ENCODE data around the gene IDUA. TPM values are rescaled to one million over a fixed set of nuclear protein-coding genes. Genes with fewer than 3 reads are reported as not detected.

The IDUA gene
- total RNA-seq, 1 donor from 2014 or later = 32.9 TPM

GRCh38 chr4:955161-955921 lies 31.5 kb upstream of the IDUA start:
- no peaks in the 10 kb centered on the region for H3K27me3 Mint-ChIP-seq
- no peak overlapping the region for H3K4me3 Mint-ChIP-seq
- intact Hi-C loops (cut with micrococcal nuclease) = no loop called here
- H3K36me3 Mint-ChIP-seq (ENCODE audit: low read depth) = peaks cover 61% of the 10 kb centered on the region
- no peaks in the 10 kb centered on the region for H3K4me1 Mint-ChIP-seq
- ATAC-seq (ENCODE audit: low read depth) = no peak
- POLR2A ChIA-PET = no interaction called here
- TF ChIP-seq, protein P1, sequence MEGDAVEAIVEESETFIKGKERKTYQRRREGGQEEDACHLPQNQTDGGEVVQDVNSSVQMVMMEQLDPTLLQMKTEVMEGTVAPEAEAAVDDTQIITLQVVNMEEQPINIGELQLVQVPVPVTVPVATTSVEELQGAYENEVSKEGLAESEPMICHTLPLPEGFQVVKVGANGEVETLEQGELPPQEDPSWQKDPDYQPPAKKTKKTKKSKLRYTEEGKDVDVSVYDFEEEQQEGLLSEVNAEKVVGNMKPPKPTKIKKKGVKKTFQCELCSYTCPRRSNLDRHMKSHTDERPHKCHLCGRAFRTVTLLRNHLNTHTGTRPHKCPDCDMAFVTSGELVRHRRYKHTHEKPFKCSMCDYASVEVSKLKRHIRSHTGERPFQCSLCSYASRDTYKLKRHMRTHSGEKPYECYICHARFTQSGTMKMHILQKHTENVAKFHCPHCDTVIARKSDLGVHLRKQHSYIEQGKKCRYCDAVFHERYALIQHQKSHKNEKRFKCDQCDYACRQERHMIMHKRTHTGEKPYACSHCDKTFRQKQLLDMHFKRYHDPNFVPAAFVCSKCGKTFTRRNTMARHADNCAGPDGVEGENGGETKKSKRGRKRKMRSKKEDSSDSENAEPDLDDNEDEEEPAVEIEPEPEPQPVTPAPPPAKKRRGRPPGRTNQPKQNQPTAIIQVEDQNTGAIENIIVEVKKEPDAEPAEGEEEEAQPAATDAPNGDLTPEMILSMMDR (IDR thresholded peaks at IDR 0.05) = no peak
- CTCF ChIA-PET = no interaction called here
- DNase-seq = no peak
- no peaks in the 10 kb centered on the region for H3K9me3 Mint-ChIP-seq
- no peak overlapping the region for H3K27ac Mint-ChIP-seq

DNA sequence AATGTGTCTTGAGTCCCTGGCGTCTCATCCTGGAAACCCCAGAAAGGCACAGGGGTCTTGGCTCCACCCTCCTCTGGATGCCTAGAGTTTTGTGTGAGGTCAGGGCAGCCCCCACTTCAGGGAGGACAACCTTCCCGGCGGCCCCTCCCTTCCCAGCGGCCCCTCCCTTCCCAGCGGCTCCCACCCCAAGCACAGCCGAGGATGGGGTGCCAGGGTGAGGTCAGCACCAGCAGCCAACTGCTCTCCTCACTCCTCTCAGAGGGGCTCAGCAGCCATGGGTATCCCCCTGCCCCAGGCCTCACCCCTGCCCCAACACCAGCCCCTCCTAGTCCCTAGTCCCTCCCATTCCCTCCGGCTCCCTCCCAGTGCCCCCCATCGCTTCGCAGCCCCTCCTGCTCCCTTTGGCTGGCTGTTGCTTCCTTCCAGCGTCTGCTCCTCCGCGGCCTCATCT lies 30.9 kb upstream of the IDUA start:
- Mint-ChIP-seq H3K27ac (no peak overlapping the region), H3K27me3 (no peaks in the 10 kb centered on the region), H3K36me3 (ENCODE audit: low read depth) (peaks cover 61% of the 10 kb centered on the region), H3K4me3 (no peak overlapping the region), H3K4me1 (no peaks in the 10 kb centered on the region), H3K9me3 (no peaks in the 10 kb centered on the region)
- intact Hi-C loops (cut with micrococcal nuclease) = no loop called here
- ATAC-seq (ENCODE audit: low read depth) = no peak
- TF ChIP-seq, protein P1 (IDR thresholded peaks at IDR 0.05) = no peak
- no peak for DNase-seq
- CTCF ChIA-PET = no interaction called here
- POLR2A ChIA-PET = no interaction called here

GRCh38 chr4:956531-957230 lies 30.2 kb upstream of the IDUA start:
- no peaks in the 10 kb centered on the region for H3K9me3 Mint-ChIP-seq
- no peaks in the 10 kb centered on the region for H3K27me3 Mint-ChIP-seq
- H3K4me1 Mint-ChIP-seq = no peaks in the 10 kb centered on the region
- peaks cover 61% of the 10 kb centered on the region for H3K36me3 Mint-ChIP-seq (ENCODE audit: low read depth)
- ATAC-seq (ENCODE audit: low read depth) (no peak), DNase-seq (no peak)
- ChIA-PET POLR2A (no interaction called here), CTCF (no interaction called here)
- intact Hi-C loops (cut with micrococcal nuclease) = no loop called here
- no peak overlapping the region for H3K27ac Mint-ChIP-seq
- H3K4me3 Mint-ChIP-seq = no peak overlapping the region
- TF ChIP-seq, protein P1 (IDR thresholded peaks at IDR 0.05) = no peak

GRCh38 chr4:957231-957580 lies 29.6 kb upstream of the IDUA start:
- Mint-ChIP-seq H3K27ac (no peak overlapping the region), H3K36me3 (ENCODE audit: low read depth) (peaks cover 62% of the 10 kb centered on the region), H3K4me1 (peaks cover 2% of the 10 kb centered on the region), H3K4me3 (no peak overlapping the region), H3K27me3 (no peaks in the 10 kb centered on the region), H3K9me3 (no peaks in the 10 kb centered on the region)
- no peak for ATAC-seq (ENCODE audit: low read depth)
- no peak for DNase-seq
- ChIA-PET POLR2A (no interaction called here), CTCF (no interaction called here)
- intact Hi-C loops (cut with micrococcal nuclease) = no loop called here
- TF ChIP-seq, protein P1 (IDR thresholded peaks at IDR 0.05) = no peak

DNA sequence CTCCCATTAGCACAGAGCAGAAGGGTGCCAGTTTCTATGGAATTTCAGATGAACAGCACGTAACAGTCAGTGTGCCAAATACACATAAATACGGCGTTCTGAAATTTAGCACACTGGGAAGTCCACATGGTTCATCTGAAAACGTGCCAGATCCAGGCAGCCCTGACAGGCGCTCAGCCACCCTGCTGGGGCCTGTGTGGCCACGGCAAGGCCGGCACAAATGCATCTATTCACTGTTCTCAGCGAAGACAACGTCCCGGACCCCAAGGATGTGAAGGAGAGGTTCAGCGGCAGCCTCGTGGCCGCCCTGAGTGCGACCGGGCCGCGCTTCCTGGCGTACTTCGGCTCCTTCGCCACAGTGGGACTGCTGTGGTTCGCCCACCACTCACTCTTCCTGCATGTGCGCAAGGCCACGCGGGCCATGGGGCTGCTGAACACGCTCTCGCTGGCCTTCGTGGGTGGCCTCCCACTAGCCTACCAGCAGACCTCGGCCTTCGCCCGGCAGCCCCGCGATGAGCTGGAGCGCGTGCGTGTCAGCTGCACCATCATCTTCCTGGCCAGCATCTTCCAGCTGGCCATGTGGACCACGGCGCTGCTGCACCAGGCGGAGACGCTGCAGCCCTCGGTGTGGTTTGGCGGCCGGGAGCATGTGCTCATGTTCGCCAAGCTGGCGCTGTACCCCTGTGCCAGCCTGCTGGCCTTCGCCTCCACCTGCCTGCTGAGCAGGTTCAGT lies 29.1 kb upstream of the IDUA start:
- no peak for DNase-seq
- intact Hi-C loops (cut with micrococcal nuclease) = no loop called here
- Mint-ChIP-seq H3K9me3 (no peaks in the 10 kb centered on the region), H3K4me3 (no peak overlapping the region), H3K27ac (no peak overlapping the region), H3K36me3 (ENCODE audit: low read depth) (peaks cover 61% of the 10 kb centered on the region), H3K4me1 (peaks cover 2% of the 10 kb centered on the region), H3K27me3 (no peaks in the 10 kb centered on the region)
- TF ChIP-seq, protein P1 (IDR thresholded peaks at IDR 0.05) = no peak
- ATAC-seq (ENCODE audit: low read depth) = no peak
- CTCF ChIA-PET = no interaction called here
- POLR2A ChIA-PET = no interaction called here
